Mesenchymal stem cell (in vitro differentiated cells and primary cell): ENCODE results near the gene C11orf16.

Experiments used
- DNase-seq: peaks from one replicate; pipeline ENCODE4 v3.0.0-alpha.2; 2013
- H2AFZ ChIP-seq: one replicate; pipeline ENCODE4 v1.6.1; 2013; ENCODE audit warnings: low read depth, mild to moderate bottlenecking, control low read depth, inconsistent platforms, low read length, moderate library complexity
- H2AK5ac ChIP-seq: 2 replicates; pipeline ENCODE4 v1.6.1; 2013; ENCODE audit warnings: low read length, moderate library complexity, mild to moderate bottlenecking, inconsistent platforms; ENCODE audit not compliant: severe bottlenecking
- H2BK120ac ChIP-seq: one replicate; pipeline ENCODE4 v1.6.1; 2013; ENCODE audit warnings: low read depth, mild to moderate bottlenecking, inconsistent platforms, low read length, moderate library complexity
- H2BK12ac ChIP-seq, 2 experiments: one replicate each; pipeline ENCODE4 v1.6.1; 2013; ENCODE audit warnings: inconsistent platforms in 2 of 2, low read length in 2 of 2, mild to moderate bottlenecking in 2 of 2, moderate library complexity in 2 of 2, control low read depth in 1 of 2
- H2BK15ac ChIP-seq: one replicate; pipeline ENCODE4 v1.6.1; 2013; ENCODE audit warnings: mild to moderate bottlenecking, low read depth, inconsistent platforms; ENCODE audit not compliant: poor library complexity, severe bottlenecking
- H2BK5ac ChIP-seq: 2 replicates; pipeline ENCODE4 v1.6.1; 2013; ENCODE audit warnings: low read depth, mild to moderate bottlenecking, low read length, control low read depth, inconsistent platforms; ENCODE audit not compliant: poor library complexity, severe bottlenecking
- H3K14ac ChIP-seq, 2 experiments: one replicate each; pipeline ENCODE4 v1.6.1; 2013; ENCODE audit warnings: inconsistent platforms in 2 of 2, low read length in 2 of 2, control low read depth in 1 of 2, mild to moderate bottlenecking in 1 of 2, moderate library complexity in 1 of 2
- H3K18ac ChIP-seq, 2 experiments: one replicate each; pipeline ENCODE4 v1.6.1; 2013; ENCODE audit warnings: inconsistent platforms in 2 of 2, low read length in 2 of 2, control low read depth in 1 of 2, low read depth in 1 of 2, mild to moderate bottlenecking in 1 of 2
- H3K23ac ChIP-seq, 2 experiments: one replicate each; pipeline ENCODE4 v1.6.1; 2013; ENCODE audit warnings: inconsistent platforms in 2 of 2, low read length in 2 of 2, mild to moderate bottlenecking in 2 of 2, moderate library complexity in 2 of 2, control low read depth in 1 of 2
- H3K27ac ChIP-seq: 2 replicates; pipeline ENCODE4 v1.5.1; 2013; ENCODE audit warnings: mild to moderate bottlenecking, moderate library complexity, low read length, control low read depth, inconsistent platforms; ENCODE audit not compliant: poor library complexity, severe bottlenecking
- H3K27me3 ChIP-seq, 2 experiments: 2 replicates each; pipeline versions ENCODE4 v1.6.1 to v1.7.0; 2013; ENCODE audit warnings: low read length in 2 of 2, mild to moderate bottlenecking in 2 of 2, moderate library complexity in 2 of 2, control low read depth in 1 of 2, inconsistent platforms in 1 of 2; ENCODE audit not compliant: control insufficient read depth in 1 of 2, insufficient read depth in 1 of 2
- H3K36me3 ChIP-seq, 2 experiments: 2 replicates each; pipeline versions ENCODE4 v1.6.1 to v1.7.0; 2013; ENCODE audit warnings: low read length in 2 of 2, control low read depth in 1 of 2, inconsistent platforms in 1 of 2, low read depth in 1 of 2, mild to moderate bottlenecking in 1 of 2; ENCODE audit not compliant: insufficient read depth in 2 of 2, control insufficient read depth in 1 of 2
- H3K4ac ChIP-seq, 2 experiments: one replicate each; pipeline ENCODE4 v1.6.1; 2013; ENCODE audit warnings: inconsistent platforms in 2 of 2, low read length in 2 of 2, mild to moderate bottlenecking in 2 of 2, moderate library complexity in 2 of 2, control low read depth in 1 of 2, low read depth in 1 of 2
- H3K4me1 ChIP-seq: 2 replicates; pipeline ENCODE4 v1.6.1; 2013; ENCODE audit warnings: low read depth, low read length, control low read depth; ENCODE audit not compliant: control insufficient read depth, insufficient read depth
- H3K4me2 ChIP-seq: 2 replicates; pipeline ENCODE4 v1.6.1; 2013; ENCODE audit warnings: low read length, mild to moderate bottlenecking, inconsistent platforms; ENCODE audit not compliant: poor library complexity, severe bottlenecking
- H3K4me3 ChIP-seq, 2 experiments: 2 replicates each; pipeline versions ENCODE4 v1.5.1 to v1.7.0; 2013; ENCODE audit warnings: low read length in 2 of 2, mild to moderate bottlenecking in 2 of 2, control low read depth in 1 of 2, low read depth in 1 of 2; ENCODE audit not compliant: insufficient read depth in 1 of 2
- H3K79me1 ChIP-seq: replicated peaks from 2 replicates; pipeline ENCODE4 v1.6.1; 2013; ENCODE audit warnings: mild to moderate bottlenecking, control low read depth, low read length, inconsistent platforms; ENCODE audit not compliant: poor library complexity, severe bottlenecking
- H3K9ac ChIP-seq: 2 replicates; pipeline ENCODE4 v1.7.0; 2013; ENCODE audit warnings: mild to moderate bottlenecking, low read length, moderate library complexity
- H3K9me3 ChIP-seq: 2 replicates; pipeline ENCODE4 v1.7.0; 2013; ENCODE audit warnings: mild to moderate bottlenecking, low read length; ENCODE audit not compliant: control insufficient read depth
- H4K8ac ChIP-seq: one replicate; pipeline ENCODE4 v1.6.1; 2013; ENCODE audit warnings: inconsistent platforms, mild to moderate bottlenecking, low read length, moderate library complexity
- H4K91ac ChIP-seq: one replicate; pipeline ENCODE4 v1.6.1; 2013; ENCODE audit warnings: mild to moderate bottlenecking, low read length, inconsistent platforms
- WGBS: methylation state at CpG from one replicate; pipeline ENCODE4 v1.1.7; 2013; ENCODE audit warnings: mixed read lengths; 5-methylcytosine and 5-hydroxymethylcytosine counted together

Gene C11orf16

GRCh38 chr11:8911029-8911823 lies 21.5 kb downstream of the C11orf16 start, which contains the start of gene AKIP1:
AKIP1 (plus strand) TSS chr11:8911189; CDS start chr11:8911450, 261 bp downstream.
- Histone ChIP-seq H3K9me3 (no peaks in the 10 kb centered on the region), H2BK15ac (peak within 1 kb of the TSS; percentile 92), H3K27me3 (no peaks in the 10 kb centered on the region), H2BK5ac (no peak within 1 kb of the TSS), H4K8ac (peak within 1 kb of the TSS; percentile 97), H2AK5ac (no peak within 1 kb of the TSS), H3K23ac (peak within 1 kb of the TSS in 1 of 2 experiments; percentile 92), H3K4me2 (peak within 1 kb of the TSS; percentile 88), H3K4me3 (peak within 1 kb of the TSS; percentile 81 to 89), H3K18ac (peak within 1 kb of the TSS; percentile 71 to 99), H2AFZ (peak within 1 kb of the TSS; percentile 79), H3K9ac (peak within 1 kb of the TSS; percentile 95), H2BK12ac (peak within 1 kb of the TSS; percentile 42 to 80), H3K79me1 (peaks cover 6% of the 10 kb centered on the region), H2BK120ac (peak within 1 kb of the TSS; percentile 91), H3K36me3 (peaks cover 0 to 17% of the 10 kb centered on the region in 2 experiments), H3K4me1 (peaks cover 12% of the 10 kb centered on the region), H3K14ac (peak within 1 kb of the TSS in 1 of 2 experiments; percentile 95), H4K91ac (peak within 1 kb of the TSS; percentile 67), H3K27ac (peak within 1 kb of the TSS; percentile 86), H3K4ac (peak within 1 kb of the TSS; percentile 54 to 99)
- under 1% methylated on average over 66 of the region's 68 CpGs for WGBS
- peak; percentile 97 for DNase-seq

GRCh38 chr11:8910649-8911026 lies 22.1 kb downstream of the C11orf16 start:
- no peak overlapping the region for H2BK15ac ChIP-seq
- peak overlapping the region; percentile 76 for H4K8ac ChIP-seq
- no peaks in the 10 kb centered on the region for H3K27me3 ChIP-seq
- no peak overlapping the region for H3K14ac ChIP-seq
- peak overlapping the region; percentile 24 for H2AFZ ChIP-seq
- peak overlapping the region; percentile 83 for H3K9ac ChIP-seq
- peak overlapping the region in 1 of 2 experiments; percentile 42 for H2BK12ac ChIP-seq
- WGBS = no CpG with 5 or more reads among the region's 19 CpGs
- H2BK5ac ChIP-seq = no peak overlapping the region
- H3K9me3 ChIP-seq = no peaks in the 10 kb centered on the region
- H3K4me1 ChIP-seq = peaks cover 12% of the 10 kb centered on the region
- H3K23ac ChIP-seq = no peak overlapping the region
- peak overlapping the region; percentile 44 to 52 for H3K18ac ChIP-seq
- H3K36me3 ChIP-seq = peaks cover 0 to 15% of the 10 kb centered on the region in 2 experiments
- no peak overlapping the region for H3K27ac ChIP-seq
- no peak overlapping the region for H2AK5ac ChIP-seq
- peaks cover 6% of the 10 kb centered on the region for H3K79me1 ChIP-seq
- peak overlapping the region; percentile 80 for H2BK120ac ChIP-seq
- no peak for DNase-seq
- peak overlapping the region; percentile 67 for H4K91ac ChIP-seq
- H3K4me3 ChIP-seq = peak overlapping the region; percentile 58 to 85
- H3K4ac ChIP-seq = peak overlapping the region in 1 of 2 experiments; percentile 54
- H3K4me2 ChIP-seq = peak overlapping the region; percentile 88

- H3K4ac ChIP-seq = no peak overlapping the region
- no peak overlapping the region for H2BK15ac ChIP-seq
Observed at GRCh38 chr11:8908099-8908498, 24.6 kb downstream of the C11orf16 start.

GRCh38 chr11:8907116-8907515 lies 25.6 kb downstream of the C11orf16 start:
- Histone ChIP-seq H4K91ac (no peak overlapping the region), H2BK12ac (no peak overlapping the region), H2AK5ac (no peak overlapping the region)

More at GRCh38 chr11:8908099-8908498, 24.6 kb downstream of the C11orf16 start:
- Histone ChIP-seq H2BK12ac (no peak overlapping the region), H4K91ac (no peak overlapping the region), H2AK5ac (no peak overlapping the region), H3K27ac (no peak overlapping the region), H3K36me3 (no peaks in the 10 kb centered on the region), H3K23ac (no peak overlapping the region), H3K9me3 (no peaks in the 10 kb centered on the region), H3K9ac (no peak overlapping the region), H3K4me1 (peaks cover 9% of the 10 kb centered on the region), H3K18ac (no peak overlapping the region), H4K8ac (no peak overlapping the region), H2AFZ (no peak overlapping the region), H3K79me1 (peaks cover 3% of the 10 kb centered on the region), H2BK5ac (no peak overlapping the region), H3K27me3 (no peaks in the 10 kb centered on the region), H2BK120ac (no peak overlapping the region), H3K4me2 (no peak overlapping the region), H3K4me3 (no peak overlapping the region), H3K14ac (no peak overlapping the region)
- DNase-seq = no peak

More at GRCh38 chr11:8907116-8907515, 25.6 kb downstream of the C11orf16 start:
- Histone ChIP-seq H3K27me3 (no peaks in the 10 kb centered on the region), H3K79me1 (peaks cover 2% of the 10 kb centered on the region), H3K4me2 (no peak overlapping the region), H4K8ac (no peak overlapping the region), H2AFZ (no peak overlapping the region), H3K27ac (no peak overlapping the region), H2BK15ac (no peak overlapping the region), H3K14ac (no peak overlapping the region), H3K9me3 (no peaks in the 10 kb centered on the region), H3K18ac (no peak overlapping the region), H3K4ac (no peak overlapping the region), H3K9ac (peak overlapping the region; percentile 41), H3K4me1 (peaks cover 8% of the 10 kb centered on the region), H3K4me3 (peak overlapping the region in 1 of 2 experiments; percentile 20), H3K36me3 (no peaks in the 10 kb centered on the region), H2BK120ac (no peak overlapping the region), H3K23ac (no peak overlapping the region), H2BK5ac (no peak overlapping the region)
- no peak for DNase-seq
- WGBS = 80% methylated on average over 1 of the region's 1 CpG
